ENCODE results near the gene RBM6.

- TF ChIP-seq CTCF (IDR thresholded peaks at IDR 0.05), result no peak
- no peak for TF ChIP-seq POLR2A (IDR thresholded peaks at IDR 0.05)
These were observed 180.6 kb downstream of the RBM6 start for GRCh38 chr3:50120364-50121071.

Data from body of pancreas (tissue), 4 donors.